ENCODE data around the gene CLCN1.

CLCN1 gene

GRCh38 chr7:143325240-143325639, 9.3 kb downstream of the CLCN1 start:
- H3K27me3 ChIP-seq, result no peaks in the 10 kb centered on the region
- no peak for TF ChIP-seq Cebpa-rat (IDR thresholded peaks at IDR 0.05)
- no peak overlapping the region for H3K4me3 ChIP-seq
- H4K20me1 ChIP-seq, result no peaks in the 10 kb centered on the region
- H3K9ac ChIP-seq, result no peak overlapping the region
- H3K4me1 ChIP-seq, result no peaks in the 10 kb centered on the region
- H3K36me3 ChIP-seq, result no peaks in the 10 kb centered on the region
- no peaks in the 10 kb centered on the region for H3K9me3 ChIP-seq
- no peak overlapping the region for H3K27ac ChIP-seq
- H3K4me2 ChIP-seq, result no peak overlapping the region

GRCh38 chr7:143327903-143328302, 12.0 kb downstream of the CLCN1 start:
- Histone ChIP-seq H3K4me2 (no peak overlapping the region), H3K36me3 (no peaks in the 10 kb centered on the region), H3K27ac (no peak overlapping the region), H3K4me3 (no peak overlapping the region), H4K20me1 (no peaks in the 10 kb centered on the region), H3K9ac (no peak overlapping the region), H3K9me3 (no peaks in the 10 kb centered on the region), H3K27me3 (no peaks in the 10 kb centered on the region), H3K4me1 (no peaks in the 10 kb centered on the region)
- TF ChIP-seq Cebpa-rat (IDR thresholded peaks at IDR 0.05), result no peak

- Histone ChIP-seq H3K36me3 (no peaks in the 10 kb centered on the region), H3K9ac (no peak overlapping the region), H3K27ac (no peak overlapping the region), H3K4me1 (no peaks in the 10 kb centered on the region), H4K20me1 (no peaks in the 10 kb centered on the region), H3K4me3 (no peak overlapping the region), H3K4me2 (no peak overlapping the region), H3K9me3 (no peaks in the 10 kb centered on the region), H3K27me3 (no peaks in the 10 kb centered on the region)
- no peak for TF ChIP-seq Cebpa-rat (IDR thresholded peaks at IDR 0.05)
These were observed 13.7 kb downstream of the CLCN1 start for GRCh38 chr7:143329471-143330170.

- no peak for TF ChIP-seq Cebpa-rat (IDR thresholded peaks at IDR 0.05)
- no peak overlapping the region for H3K27ac ChIP-seq
- no peaks in the 10 kb centered on the region for H3K9me3 ChIP-seq
- no peaks in the 10 kb centered on the region for H3K27me3 ChIP-seq
- H3K4me1 ChIP-seq, result no peaks in the 10 kb centered on the region
- no peaks in the 10 kb centered on the region for H4K20me1 ChIP-seq
- H3K4me3 ChIP-seq, result no peak overlapping the region
- no peak overlapping the region for H3K4me2 ChIP-seq
- H3K36me3 ChIP-seq, result no peaks in the 10 kb centered on the region
- H3K9ac ChIP-seq, result no peak overlapping the region
These were observed 15.4 kb downstream of the CLCN1 start for GRCh38 chr7:143331179-143331801.

GRCh38 chr7:143334244-143334643, 18.3 kb downstream of the CLCN1 start:
- Histone ChIP-seq H3K27ac (no peak overlapping the region), H3K27me3 (no peaks in the 10 kb centered on the region), H3K9ac (no peak overlapping the region), H4K20me1 (no peaks in the 10 kb centered on the region), H3K4me1 (no peaks in the 10 kb centered on the region), H3K36me3 (no peaks in the 10 kb centered on the region), H3K4me3 (no peak overlapping the region), H3K4me2 (no peak overlapping the region), H3K9me3 (no peaks in the 10 kb centered on the region)
- TF ChIP-seq Cebpa-rat (IDR thresholded peaks at IDR 0.05), result no peak

- H3K4me3 ChIP-seq, result no peak overlapping the region
- no peaks in the 10 kb centered on the region for H4K20me1 ChIP-seq
- no peak overlapping the region for H3K27ac ChIP-seq
- H3K4me2 ChIP-seq, result no peak overlapping the region
- H3K36me3 ChIP-seq, result no peaks in the 10 kb centered on the region
- H3K27me3 ChIP-seq, result no peaks in the 10 kb centered on the region
- no peaks in the 10 kb centered on the region for H3K4me1 ChIP-seq
- no peak overlapping the region for H3K9ac ChIP-seq
- no peaks in the 10 kb centered on the region for H3K9me3 ChIP-seq
- no peak for TF ChIP-seq Cebpa-rat (IDR thresholded peaks at IDR 0.05)
These were observed 21.3 kb downstream of the CLCN1 start for GRCh38 chr7:143337216-143337615.

GRCh38 chr7:143341842-143342241, 25.9 kb downstream of the CLCN1 start:
- no peak overlapping the region for H3K4me2 ChIP-seq
- no peaks in the 10 kb centered on the region for H3K36me3 ChIP-seq
- no peaks in the 10 kb centered on the region for H3K27me3 ChIP-seq
- no peak overlapping the region for H3K9ac ChIP-seq
- TF ChIP-seq Cebpa-rat (IDR thresholded peaks at IDR 0.05), result no peak
- H3K9me3 ChIP-seq, result no peaks in the 10 kb centered on the region
- no peaks in the 10 kb centered on the region for H4K20me1 ChIP-seq
- H3K4me3 ChIP-seq, result no peak overlapping the region
- no peak overlapping the region for H3K27ac ChIP-seq
- H3K4me1 ChIP-seq, result no peaks in the 10 kb centered on the region

GRCh38 chr7:143343596-143343995, 27.7 kb downstream of the CLCN1 start:
- H3K27ac ChIP-seq, result no peak overlapping the region
- no peaks in the 10 kb centered on the region for H4K20me1 ChIP-seq
- TF ChIP-seq Cebpa-rat (IDR thresholded peaks at IDR 0.05), result no peak
- no peak overlapping the region for H3K4me3 ChIP-seq
- no peaks in the 10 kb centered on the region for H3K36me3 ChIP-seq
- H3K27me3 ChIP-seq, result no peaks in the 10 kb centered on the region
- H3K4me2 ChIP-seq, result no peak overlapping the region
- H3K9me3 ChIP-seq, result peaks cover 6% of the 10 kb centered on the region; the same call in 1 of the 2 replicates
- H3K4me1 ChIP-seq, result no peaks in the 10 kb centered on the region
- H3K9ac ChIP-seq, result no peak overlapping the region

- Histone ChIP-seq H3K4me3 (no peak overlapping the region), H3K4me1 (no peaks in the 10 kb centered on the region), H3K4me2 (no peak overlapping the region), H4K20me1 (no peaks in the 10 kb centered on the region), H3K9me3 (peaks cover 6% of the 10 kb centered on the region; the same call in 1 of the 2 replicates), H3K27me3 (no peaks in the 10 kb centered on the region), H3K9ac (no peak overlapping the region), H3K36me3 (no peaks in the 10 kb centered on the region), H3K27ac (no peak overlapping the region)
- no peak for TF ChIP-seq Cebpa-rat (IDR thresholded peaks at IDR 0.05)
These were observed 29.6 kb downstream of the CLCN1 start for GRCh38 chr7:143345428-143345900.

GRCh38 chr7:143346018-143346417, 30.1 kb downstream of the CLCN1 start:
- H3K36me3 ChIP-seq, result no peaks in the 10 kb centered on the region
- H3K4me1 ChIP-seq, result no peaks in the 10 kb centered on the region
- H3K4me2 ChIP-seq, result no peak overlapping the region
- H3K9ac ChIP-seq, result no peak overlapping the region
- no peaks in the 10 kb centered on the region for H3K27me3 ChIP-seq
- TF ChIP-seq Cebpa-rat (IDR thresholded peaks at IDR 0.05), result no peak
- H4K20me1 ChIP-seq, result no peaks in the 10 kb centered on the region
- no peak overlapping the region for H3K4me3 ChIP-seq
- H3K9me3 ChIP-seq, result peaks cover 6% of the 10 kb centered on the region; the same call in 1 of the 2 replicates
- no peak overlapping the region for H3K27ac ChIP-seq
